MM.1S (cell line): ENCODE data around the gene TMEM256.

Experiments used
- DNase-seq: peaks from one replicate; pipeline ENCODE4 v3.0.0-alpha.2; 2015
- H2AFZ ChIP-seq: fragments of 300-600 bp; sonication (generic); 2 replicates; pipeline ENCODE4 v1.6.0; 2016; ENCODE audit warnings: antibody characterized with exemption, low read length
- H3F3A ChIP-seq: fragments of 300-600 bp; sonication (generic); 2 replicates; pipeline ENCODE4 v1.6.1; 2016; ENCODE audit warnings: mild to moderate bottlenecking, antibody characterized with exemption, low read length, moderate library complexity, mixed read lengths; ENCODE audit not compliant: insufficient read depth
- H3K27ac ChIP-seq: fragments of 300-600 bp; sonication (generic); 2 replicates; pipeline ENCODE4 v1.5.1; 2016; ENCODE audit warnings: mild to moderate bottlenecking, low read length
- H3K27me3 ChIP-seq: fragments of 300-600 bp; sonication (generic); replicated peaks from 2 replicates; pipeline ENCODE4 v1.6.0; 2016; ENCODE audit warnings: low read length; ENCODE audit not compliant: insufficient read depth
- H3K36me3 ChIP-seq: fragments of 300-600 bp; sonication (generic); replicated peaks from 2 replicates; pipeline ENCODE4 v1.6.1; 2016; ENCODE audit warnings: mild to moderate bottlenecking, low read length, mixed read lengths; ENCODE audit not compliant: insufficient read depth
- H3K4me1 ChIP-seq: fragments of 300-600 bp; sonication (generic); 2 replicates; pipeline ENCODE4 v1.6.1; 2016; ENCODE audit warnings: low read length, mixed read lengths
- H3K4me2 ChIP-seq: fragments of 300-600 bp; sonication (generic); 2 replicates; pipeline ENCODE4 v1.6.0; 2016; ENCODE audit warnings: low read depth, low read length
- H3K4me3 ChIP-seq: fragments of 300-600 bp; sonication (generic); 2 replicates; pipeline ENCODE4 v1.5.1; 2016; ENCODE audit warnings: low read length, mixed read lengths
- H3K79me2 ChIP-seq: fragments of 300-600 bp; sonication (generic); 2 replicates; pipeline ENCODE4 v1.6.1; 2016; ENCODE audit warnings: mixed run types, low read length, mixed read lengths
- H3K9ac ChIP-seq: fragments of 300-600 bp; sonication (generic); 2 replicates; pipeline ENCODE4 v1.6.1; 2016; ENCODE audit warnings: low read length, mixed read lengths
- H3K9me2 ChIP-seq: fragments of 300-600 bp; sonication (generic); replicated peaks from 2 replicates; pipeline ENCODE4 v1.6.1; 2016; ENCODE audit warnings: mild to moderate bottlenecking, low read length, mixed read lengths; ENCODE audit not compliant: insufficient read depth
- H3K9me3 ChIP-seq: fragments of 300-600 bp; sonication (generic); replicated peaks from 2 replicates; pipeline ENCODE4 v1.6.1; 2016; ENCODE audit warnings: mild to moderate bottlenecking, low read length, mixed read lengths; ENCODE audit not compliant: insufficient read depth
- H4K20me1 ChIP-seq: fragments of 300-600 bp; sonication (generic); 2 replicates; pipeline ENCODE4 v1.6.1; 2016; ENCODE audit warnings: mild to moderate bottlenecking, low read length, moderate library complexity, mixed read lengths; ENCODE audit not compliant: insufficient read depth
- CTCF ChIP-seq: fragments of 300-600 bp; sonication (generic); IDR thresholded peaks from 2 replicates; pipeline ENCODE4 v1.5.1; 2016; ENCODE audit warnings: antibody characterized with exemption, low read length, mixed read lengths
- EZH2 ChIP-seq: fragments of 300-600 bp; sonication (generic); optimal IDR thresholded peaks from 2 replicates; pipeline ENCODE3; 2017; ENCODE audit warnings: low read depth, mild to moderate bottlenecking, antibody characterized with exemption, low read length, mixed read lengths
- EZH2phosphoT487 ChIP-seq: fragments of 300-600 bp; sonication (generic); IDR thresholded peaks from 2 replicates; pipeline ENCODE4 v1.6.1; 2018; ENCODE audit warnings: antibody characterized with exemption, low read length

The TMEM256 gene

GRCh38 chr17:7388856-7389255 lies 15.0 kb downstream of the TMEM256 start:
- Histone ChIP-seq H4K20me1 (no peaks in the 10 kb centered on the region), H3K4me1 (no peaks in the 10 kb centered on the region), H3K9me3 (no peaks in the 10 kb centered on the region), H3K9me2 (no peaks in the 10 kb centered on the region), H2AFZ (no peak overlapping the region), H3K9ac (no peak overlapping the region), H3K4me2 (no peak overlapping the region), H3K36me3 (no peaks in the 10 kb centered on the region), H3K79me2 (no peaks in the 10 kb centered on the region), H3K4me3 (no peak overlapping the region), H3K27ac (no peak overlapping the region), H3K27me3 (no peaks in the 10 kb centered on the region; the same call in 1 of the 2 replicates), H3F3A (no peaks in the 10 kb centered on the region)
- no peak for DNase-seq
- TF ChIP-seq CTCF (no peak), EZH2phosphoT487 (no peak), EZH2 (no peak)

GRCh38 chr17:7384489-7385081 lies 19.3 kb downstream of the TMEM256 start:
- peak overlapping the region; percentile 47; the same call in 1 of the 2 replicates for H3K9ac ChIP-seq
- no peaks in the 10 kb centered on the region for H3K79me2 ChIP-seq
- H3K4me3 ChIP-seq: peak overlapping the region; percentile 63
- no peaks in the 10 kb centered on the region for H4K20me1 ChIP-seq
- H3K27ac ChIP-seq: no peak overlapping the region
- no peaks in the 10 kb centered on the region for H3K36me3 ChIP-seq
- peak overlapping the region; percentile 83 for H3K4me2 ChIP-seq
- H3K9me2 ChIP-seq: no peaks in the 10 kb centered on the region
- H3F3A ChIP-seq: no peaks in the 10 kb centered on the region
- TF ChIP-seq CTCF: no peak
- no peak for TF ChIP-seq EZH2phosphoT487
- no peak for TF ChIP-seq EZH2
- H3K4me1 ChIP-seq: peaks cover 4% of the 10 kb centered on the region; the same call in 1 of the 2 replicates
- peak overlapping the region; percentile 87 for H2AFZ ChIP-seq
- DNase-seq: no peak
- H3K27me3 ChIP-seq: peaks cover 39% of the 10 kb centered on the region
- no peaks in the 10 kb centered on the region for H3K9me3 ChIP-seq

GRCh38 chr17:7383742-7384488 lies 20.0 kb downstream of the TMEM256 start:
- peak overlapping the region; percentile 87 for H2AFZ ChIP-seq

More at GRCh38 chr17:7383742-7384488, 20.0 kb downstream of the TMEM256 start:
- Histone ChIP-seq H4K20me1 (no peaks in the 10 kb centered on the region), H3K9me2 (no peaks in the 10 kb centered on the region), H3K4me1 (peaks cover 4% of the 10 kb centered on the region; the same call in 1 of the 2 replicates), H3K27me3 (peaks cover 46% of the 10 kb centered on the region), H3F3A (no peaks in the 10 kb centered on the region), H3K36me3 (no peaks in the 10 kb centered on the region), H3K9ac (peak overlapping the region; percentile 47; the same call in 1 of the 2 replicates), H3K4me2 (peak overlapping the region; percentile 83), H3K4me3 (peak overlapping the region; percentile 63), H3K27ac (no peak overlapping the region), H3K9me3 (no peaks in the 10 kb centered on the region), H3K79me2 (no peaks in the 10 kb centered on the region)
- DNase-seq: peak; percentile 66
- no peak for TF ChIP-seq EZH2
- TF ChIP-seq EZH2phosphoT487: no peak
- no peak for TF ChIP-seq CTCF
